OCI-LY1 (cell line): ENCODE results near the gene COMMD1.

ENCODE experiments used
- H2AFZ ChIP-seq: fragments of 200-600 bp; sonication (generic), shearing (Covaris generic); 2 replicates; pipeline ENCODE4 v1.6.0; 2014; ENCODE audit warnings: antibody characterized with exemption, mild to moderate bottlenecking, low read length
- H3F3A ChIP-seq: fragments of 200-600 bp; sonication (generic), shearing (Covaris generic); 2 replicates; pipeline ENCODE4 v1.6.0; 2014; ENCODE audit warnings: mild to moderate bottlenecking, antibody characterized with exemption, low read length, moderate library complexity; ENCODE audit not compliant: insufficient read depth
- H3K27ac ChIP-seq: fragments of 200-600 bp; sonication (generic); 2 replicates; pipeline ENCODE4 v1.5.1; 2014; ENCODE audit warnings: low read length, mixed run types, mild to moderate bottlenecking, low read depth; ENCODE audit not compliant: poor library complexity, severe bottlenecking
- H3K27me3 ChIP-seq: fragments of 200-600 bp; sonication (generic); 2 replicates; pipeline ENCODE4 v1.6.0; 2014; ENCODE audit warnings: antibody characterized with exemption, mild to moderate bottlenecking, low read length, moderate library complexity; ENCODE audit not compliant: insufficient read depth
- H3K36me3 ChIP-seq: fragments of 200-600 bp; sonication (generic); 2 replicates; pipeline ENCODE4 v1.6.1; 2014; ENCODE audit warnings: mild to moderate bottlenecking, antibody characterized with exemption, low read length, moderate library complexity, mixed read lengths; ENCODE audit not compliant: insufficient read depth
- H3K4me1 ChIP-seq: fragments of 200-600 bp; sonication (generic); 2 replicates; pipeline ENCODE4 v1.5.1; 2014; ENCODE audit warnings: mild to moderate bottlenecking, low read length, moderate library complexity; ENCODE audit not compliant: insufficient read depth, severe bottlenecking
- H3K4me2 ChIP-seq: fragments of 200-600 bp; sonication (generic), shearing (Covaris generic); 2 replicates; pipeline ENCODE4 v1.6.1; 2014; ENCODE audit warnings: low read length
- H3K4me3 ChIP-seq: fragments of 200-600 bp; sonication (generic); 2 replicates; pipeline ENCODE4 v1.5.1; 2014; ENCODE audit warnings: low read length, low read depth, mild to moderate bottlenecking, mixed read lengths; ENCODE audit not compliant: poor library complexity, severe bottlenecking
- H3K79me2 ChIP-seq: fragments of 200-600 bp; shearing (Covaris generic); 2 replicates; pipeline ENCODE4 v1.6.1; 2016; ENCODE audit warnings: mixed run types, low read length, mixed read lengths; ENCODE audit not compliant: insufficient read depth
- H3K9ac ChIP-seq: fragments of 200-600 bp; sonication (generic), shearing (Covaris generic); 2 replicates; pipeline ENCODE4 v1.6.1; 2014; ENCODE audit warnings: mild to moderate bottlenecking, low read length, mixed read lengths
- H3K9me2 ChIP-seq: fragments of 200-600 bp; sonication (generic), shearing (Covaris generic); 2 replicates; pipeline ENCODE4 v1.6.1; 2014; ENCODE audit warnings: low read depth, mild to moderate bottlenecking, low read length, mixed read lengths
- H3K9me3 ChIP-seq: fragments of 200-600 bp; shearing (Covaris generic); 2 replicates; pipeline ENCODE4 v1.6.1; 2014; ENCODE audit warnings: low read length, mixed read lengths
- H4K20me1 ChIP-seq: fragments of 200-600 bp; sonication (generic), shearing (Covaris generic); 2 replicates; pipeline ENCODE4 v1.6.0; 2016; ENCODE audit warnings: mild to moderate bottlenecking, low read length; ENCODE audit not compliant: insufficient read depth
- CTCF ChIP-seq: fragments of 200-600 bp; sonication (generic), shearing (Covaris generic); IDR thresholded peaks from 2 replicates; pipeline ENCODE4 v1.5.1; 2017; ENCODE audit warnings: mild to moderate bottlenecking, antibody characterized with exemption, low read length, moderate library complexity, mixed read lengths
- EZH2 ChIP-seq: fragments of 200-600 bp; sonication (generic), shearing (Covaris generic); IDR thresholded peaks from 2 replicates; pipeline ENCODE4 v1.8.0; 2017; ENCODE audit warnings: borderline replicate concordance, mixed run types, mild to moderate bottlenecking, antibody characterized with exemption, low read length, moderate library complexity, mixed read lengths

COMMD1 gene

GRCh38 chr2:61995065-61995464 lies 89.6 kb downstream of the COMMD1 start:
- Histone ChIP-seq H3K36me3 (no peaks in the 10 kb centered on the region), H3K4me2 (peak overlapping the region; percentile 49), H3K27ac (peak overlapping the region; percentile 79), H3K79me2 (no peaks in the 10 kb centered on the region), H3K9me2 (no peaks in the 10 kb centered on the region), H3K27me3 (no peaks in the 10 kb centered on the region), H3K4me3 (no peak overlapping the region), H3K4me1 (peaks cover 53% of the 10 kb centered on the region), H2AFZ (no peak overlapping the region), H4K20me1 (no peaks in the 10 kb centered on the region), H3F3A (no peaks in the 10 kb centered on the region), H3K9ac (peak overlapping the region; percentile 38), H3K9me3 (no peaks in the 10 kb centered on the region)
- no peak for TF ChIP-seq EZH2
- TF ChIP-seq CTCF, result no peak

- H2AFZ ChIP-seq, result no peak overlapping the region
- no peaks in the 10 kb centered on the region for H3K79me2 ChIP-seq
- H3K36me3 ChIP-seq, result no peaks in the 10 kb centered on the region
- H3K4me2 ChIP-seq, result peak overlapping the region; percentile 49
- TF ChIP-seq CTCF, result no peak
- TF ChIP-seq EZH2, result no peak
- H3K27ac ChIP-seq, result peak overlapping the region; percentile 79
- no peaks in the 10 kb centered on the region for H3F3A ChIP-seq
- H4K20me1 ChIP-seq, result no peaks in the 10 kb centered on the region
- no peak overlapping the region for H3K4me3 ChIP-seq
- H3K9me3 ChIP-seq, result no peaks in the 10 kb centered on the region
- H3K9ac ChIP-seq, result peak overlapping the region; percentile 38
- no peaks in the 10 kb centered on the region for H3K9me2 ChIP-seq
- H3K4me1 ChIP-seq, result peaks cover 53% of the 10 kb centered on the region
- no peaks in the 10 kb centered on the region for H3K27me3 ChIP-seq
These were observed 90.0 kb downstream of the COMMD1 start for GRCh38 chr2:61995515-61995914.

- Histone ChIP-seq H3K4me2 (no peak overlapping the region), H4K20me1 (no peaks in the 10 kb centered on the region), H3K9me3 (no peaks in the 10 kb centered on the region), H3K36me3 (peaks cover 6% of the 10 kb centered on the region; the same call in 1 of the 2 replicates), H3F3A (no peaks in the 10 kb centered on the region), H3K79me2 (no peaks in the 10 kb centered on the region), H2AFZ (no peak overlapping the region), H3K9ac (no peak overlapping the region), H3K9me2 (no peaks in the 10 kb centered on the region), H3K27me3 (no peaks in the 10 kb centered on the region), H3K27ac (no peak overlapping the region), H3K4me1 (peaks cover 31% of the 10 kb centered on the region), H3K4me3 (no peak overlapping the region)
- TF ChIP-seq EZH2 (no peak), CTCF (no peak)
These were observed 93.0 kb downstream of the COMMD1 start for GRCh38 chr2:61998426-61998825.
